ENCODE results near the gene PARK7.

- no peak for TF ChIP-seq CTCF (conservative IDR thresholded peaks at IDR 0.05 in 1 of 2, IDR thresholded peaks at IDR 0.05 in 1 of 2; ENCODE audit: extremely low read depth in 1 of 2, insufficient read depth in 1 of 2, low read depth in 1 of 2, low read length in 2 of 2)
- TF ChIP-seq EZH2 (IDR thresholded peaks at IDR 0.05; ENCODE audit: borderline replicate concordance, low read length) = no peak
Measured at GRCh38 chr1:8023995-8024313, 62.4 kb downstream of the PARK7 start.
